Measurements from ENCODE around the gene TNFRSF4.

Gene TNFRSF4

DNA sequence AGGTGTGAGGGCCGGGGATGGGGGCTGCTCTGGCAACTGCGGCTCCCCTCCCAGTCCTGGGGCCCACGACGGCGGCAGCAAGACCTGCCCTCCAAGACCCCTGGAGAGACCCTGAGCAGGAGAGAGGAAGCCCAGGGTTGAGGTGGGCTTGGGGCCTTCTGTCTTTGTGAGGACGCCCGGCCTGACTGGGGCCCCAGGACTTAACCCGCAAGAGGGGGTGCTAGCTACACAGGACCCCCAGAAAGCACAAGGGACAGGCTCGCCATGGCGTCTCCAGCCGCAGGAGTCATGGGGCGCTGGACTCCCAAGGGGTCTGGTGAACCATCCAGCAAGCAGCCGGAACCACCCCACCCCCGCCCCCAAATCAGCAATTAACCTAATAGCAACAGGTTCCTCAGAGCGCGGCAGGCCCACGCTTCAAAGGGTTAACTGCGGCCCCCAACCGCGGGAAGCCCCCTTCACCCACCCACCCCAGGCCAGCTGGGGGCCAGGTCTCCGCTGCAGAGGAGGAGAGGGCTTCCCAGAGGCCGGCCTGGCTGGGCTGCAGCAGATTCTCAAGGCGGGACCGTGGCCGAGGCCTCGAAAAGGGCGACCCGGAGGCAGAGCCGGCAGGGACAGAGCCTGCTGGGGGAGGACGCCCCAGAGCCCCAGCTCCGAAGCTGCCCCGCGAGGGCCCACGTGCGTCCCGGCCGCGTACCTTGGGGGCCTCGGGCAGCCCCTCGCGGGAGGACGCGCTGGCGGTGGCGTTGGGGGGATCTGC is 32.0 kb upstream of the TNFRSF4 start:
- DNase-seq (ENCODE audit: low spot score) = no peak
- Histone ChIP-seq H3K27ac (ENCODE audit: poor library complexity, severe bottlenecking) (no peak overlapping the region), H3K9me3 (ENCODE audit: severe bottlenecking) (no peaks in the 10 kb centered on the region), H3K36me3 (ENCODE audit: low read depth) (no peaks in the 10 kb centered on the region), H3K4me3 (ENCODE audit: severe bottlenecking) (no peak overlapping the region), H3K4me1 (ENCODE audit: insufficient read depth, poor library complexity, severe bottlenecking) (peaks cover 7% of the 10 kb centered on the region), H3K27me3 (ENCODE audit: insufficient read depth, poor library complexity, severe bottlenecking) (no peaks in the 10 kb centered on the region)
- no peak for ATAC-seq (ENCODE audit: low read depth)
- TF ChIP-seq, protein P1, sequence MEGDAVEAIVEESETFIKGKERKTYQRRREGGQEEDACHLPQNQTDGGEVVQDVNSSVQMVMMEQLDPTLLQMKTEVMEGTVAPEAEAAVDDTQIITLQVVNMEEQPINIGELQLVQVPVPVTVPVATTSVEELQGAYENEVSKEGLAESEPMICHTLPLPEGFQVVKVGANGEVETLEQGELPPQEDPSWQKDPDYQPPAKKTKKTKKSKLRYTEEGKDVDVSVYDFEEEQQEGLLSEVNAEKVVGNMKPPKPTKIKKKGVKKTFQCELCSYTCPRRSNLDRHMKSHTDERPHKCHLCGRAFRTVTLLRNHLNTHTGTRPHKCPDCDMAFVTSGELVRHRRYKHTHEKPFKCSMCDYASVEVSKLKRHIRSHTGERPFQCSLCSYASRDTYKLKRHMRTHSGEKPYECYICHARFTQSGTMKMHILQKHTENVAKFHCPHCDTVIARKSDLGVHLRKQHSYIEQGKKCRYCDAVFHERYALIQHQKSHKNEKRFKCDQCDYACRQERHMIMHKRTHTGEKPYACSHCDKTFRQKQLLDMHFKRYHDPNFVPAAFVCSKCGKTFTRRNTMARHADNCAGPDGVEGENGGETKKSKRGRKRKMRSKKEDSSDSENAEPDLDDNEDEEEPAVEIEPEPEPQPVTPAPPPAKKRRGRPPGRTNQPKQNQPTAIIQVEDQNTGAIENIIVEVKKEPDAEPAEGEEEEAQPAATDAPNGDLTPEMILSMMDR (IDR thresholded peaks at IDR 0.05; ENCODE audit: poor library complexity, severe bottlenecking) = no peak

DNA sequence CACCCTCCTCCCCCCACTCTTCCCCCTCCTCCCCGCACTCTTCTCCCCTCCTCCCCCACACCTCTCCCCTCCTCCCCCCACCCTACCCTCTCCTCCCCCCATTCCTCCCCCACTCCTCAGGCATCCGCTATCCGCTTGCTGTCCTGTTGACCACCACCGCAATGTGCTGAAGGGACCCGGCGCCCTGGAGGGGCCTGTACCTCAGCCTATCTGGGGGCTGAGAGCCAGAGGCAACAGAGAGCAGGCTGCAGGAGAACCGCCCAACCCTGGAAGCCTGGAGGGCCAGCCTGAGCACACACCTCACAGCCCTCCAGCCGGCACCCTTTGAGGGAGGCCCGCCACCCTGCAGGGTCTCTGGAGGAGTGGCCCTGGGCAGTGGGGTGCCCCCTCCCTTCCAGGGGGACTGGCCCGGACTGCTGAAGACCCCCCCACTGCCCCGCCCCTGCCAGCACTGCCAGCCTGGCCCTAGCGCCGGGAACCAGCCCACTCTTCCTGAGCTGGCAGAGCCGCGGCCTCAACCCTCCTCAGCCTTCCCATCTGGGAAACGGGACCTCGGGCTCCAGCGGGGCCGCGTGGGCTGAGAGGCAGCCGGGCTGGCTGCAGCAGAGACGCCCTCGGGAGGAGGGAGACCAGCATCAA is 31.3 kb upstream of the TNFRSF4 start:
- H3K36me3 ChIP-seq (ENCODE audit: low read depth) = no peaks in the 10 kb centered on the region
- ATAC-seq (ENCODE audit: low read depth) = no peak
- H3K9me3 ChIP-seq (ENCODE audit: severe bottlenecking) = no peaks in the 10 kb centered on the region
- no peak overlapping the region for H3K27ac ChIP-seq (ENCODE audit: poor library complexity, severe bottlenecking)
- no peak for DNase-seq (ENCODE audit: low spot score)
- H3K4me3 ChIP-seq (ENCODE audit: severe bottlenecking) = no peak overlapping the region
- TF ChIP-seq, protein P1 (IDR thresholded peaks at IDR 0.05; ENCODE audit: poor library complexity, severe bottlenecking) = no peak
- H3K27me3 ChIP-seq (ENCODE audit: insufficient read depth, poor library complexity, severe bottlenecking) = no peaks in the 10 kb centered on the region
- H3K4me1 ChIP-seq (ENCODE audit: insufficient read depth, poor library complexity, severe bottlenecking) = peaks cover under 1% of the 10 kb centered on the region

DNA sequence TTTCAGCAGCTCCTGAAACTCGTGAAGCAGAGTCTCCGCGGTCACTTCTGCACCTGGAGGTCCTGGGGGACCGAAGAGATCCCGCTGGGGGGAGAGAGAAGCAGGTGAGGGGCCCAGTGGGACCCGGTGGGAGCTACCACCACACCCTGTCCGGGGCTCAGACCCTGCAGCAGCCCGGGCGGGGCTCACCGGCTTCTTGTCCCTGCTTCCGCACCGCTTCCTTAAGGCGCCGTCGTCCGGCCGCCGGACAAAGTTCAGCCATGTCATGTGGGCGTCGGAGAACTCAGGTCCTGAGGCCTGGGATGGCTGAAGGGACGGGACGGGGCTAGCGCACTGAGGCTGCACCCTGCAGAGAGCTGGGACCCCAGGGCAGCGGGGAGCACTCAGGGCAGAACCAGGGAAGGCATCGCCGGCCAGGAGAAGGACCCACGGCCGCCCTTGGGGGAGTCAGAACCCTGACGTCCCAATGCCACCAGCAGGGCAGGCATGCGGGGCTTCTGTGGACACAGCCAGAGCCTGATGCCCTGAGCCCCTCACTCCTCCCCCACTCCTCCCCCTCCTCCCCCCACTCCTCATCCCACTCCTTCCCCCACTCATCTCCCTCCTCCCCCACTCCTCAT is 30.3 kb upstream of the TNFRSF4 start:
- H3K9me3 ChIP-seq (ENCODE audit: severe bottlenecking) = no peaks in the 10 kb centered on the region
- no peaks in the 10 kb centered on the region for H3K4me1 ChIP-seq (ENCODE audit: insufficient read depth, poor library complexity, severe bottlenecking)
- H3K27ac ChIP-seq (ENCODE audit: poor library complexity, severe bottlenecking) = no peak overlapping the region
- no peak for ATAC-seq (ENCODE audit: low read depth)
- H3K27me3 ChIP-seq (ENCODE audit: insufficient read depth, poor library complexity, severe bottlenecking) = no peaks in the 10 kb centered on the region
- TF ChIP-seq, protein P1 (IDR thresholded peaks at IDR 0.05; ENCODE audit: poor library complexity, severe bottlenecking) = no peak
- DNase-seq (ENCODE audit: low spot score) = no peak
- H3K4me3 ChIP-seq (ENCODE audit: severe bottlenecking) = no peak overlapping the region
- H3K36me3 ChIP-seq (ENCODE audit: low read depth) = no peaks in the 10 kb centered on the region

DNA sequence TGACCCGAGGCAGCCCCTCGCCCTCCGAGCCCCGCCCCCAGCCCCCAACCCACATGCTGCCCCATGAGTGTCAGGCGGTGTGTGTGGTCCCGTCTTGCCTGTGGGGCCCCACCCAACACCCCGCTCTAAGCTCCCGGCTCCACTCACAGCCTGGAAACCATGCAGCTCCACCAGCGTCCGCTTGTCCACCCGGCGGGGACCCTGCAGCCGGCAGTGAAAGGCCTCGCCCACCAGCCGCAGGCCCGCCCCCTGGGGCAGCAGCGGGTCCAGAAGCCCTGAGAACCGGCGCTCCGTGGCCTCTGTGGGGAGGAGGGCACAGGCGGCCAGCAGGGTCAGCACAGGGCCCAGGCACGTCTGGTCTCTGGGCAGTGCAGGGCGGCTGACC is 29.8 kb upstream of the TNFRSF4 start:
- ATAC-seq (ENCODE audit: low read depth) = no peak
- H3K36me3 ChIP-seq (ENCODE audit: low read depth) = no peaks in the 10 kb centered on the region
- DNase-seq (ENCODE audit: low spot score) = no peak
- no peak overlapping the region for H3K27ac ChIP-seq (ENCODE audit: poor library complexity, severe bottlenecking)
- no peaks in the 10 kb centered on the region for H3K27me3 ChIP-seq (ENCODE audit: insufficient read depth, poor library complexity, severe bottlenecking)
- no peaks in the 10 kb centered on the region for H3K9me3 ChIP-seq (ENCODE audit: severe bottlenecking)
- H3K4me1 ChIP-seq (ENCODE audit: insufficient read depth, poor library complexity, severe bottlenecking) = no peaks in the 10 kb centered on the region
- no peak overlapping the region for H3K4me3 ChIP-seq (ENCODE audit: severe bottlenecking)
- TF ChIP-seq, protein P1 (IDR thresholded peaks at IDR 0.05; ENCODE audit: poor library complexity, severe bottlenecking) = no peak
